GM18498 (cell line): ENCODE results near the gene ELK3.
"Not testable (repeated sequence)": the region's sequence is repeated elsewhere in the genome, so short reads cannot be mapped to it uniquely, and the experiment has no call there.

ENCODE experiments used
- ATAC-seq: cut with Tn5 transposase; IDR thresholded peaks from one replicate; pipeline ENCODE4 v1.9.1; 2021; ENCODE audit warnings: mild to moderate bottlenecking, moderate library complexity; ENCODE audit not compliant: unreplicated experiment

Gene ELK3

GRCh38 chr12:96302687-96303310, 108.6 kb downstream of the ELK3 start:
- ATAC-seq: no peak

DNA sequence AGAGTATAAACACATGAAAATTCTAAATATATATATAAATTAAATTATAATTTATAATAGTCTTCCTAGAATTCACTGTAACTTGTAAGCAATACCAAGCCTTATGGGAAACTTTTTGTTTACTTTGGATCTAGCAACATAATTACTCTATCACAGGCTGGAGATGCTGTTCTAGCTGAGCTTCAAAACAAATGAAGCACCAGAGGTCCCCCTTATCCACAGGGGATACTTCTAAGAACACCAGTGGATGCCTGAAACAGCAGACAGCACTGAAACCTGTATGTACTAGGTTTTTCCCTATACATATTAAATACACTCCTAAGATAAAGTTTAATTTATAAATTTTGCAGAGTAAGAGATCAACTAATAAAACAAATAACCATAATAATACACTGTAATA, 109.5 kb downstream of the ELK3 start:
- no peak for ATAC-seq

GRCh38 chr12:96305665-96306064, 111.5 kb downstream of the ELK3 start:
- no peak for ATAC-seq

DNA sequence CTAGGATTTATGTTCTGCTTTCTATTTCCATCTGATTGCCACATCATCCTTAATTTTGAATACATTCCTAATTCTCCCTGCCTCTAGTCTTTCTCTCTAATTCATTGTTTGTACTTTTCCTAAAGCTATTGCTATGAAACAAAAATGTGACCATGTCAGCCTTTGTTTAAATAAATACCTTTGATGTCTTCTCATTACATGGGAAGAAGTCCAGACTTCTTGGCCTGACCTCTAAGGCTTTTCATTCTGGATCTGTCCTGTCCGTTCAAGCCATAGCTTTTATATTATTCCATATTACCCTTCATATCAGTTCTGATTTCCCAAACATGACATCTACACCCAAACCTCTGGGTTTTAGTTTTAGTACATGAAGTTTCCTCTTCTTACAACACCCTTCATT, 114.7 kb downstream of the ELK3 start:
- no peak for ATAC-seq

DNA sequence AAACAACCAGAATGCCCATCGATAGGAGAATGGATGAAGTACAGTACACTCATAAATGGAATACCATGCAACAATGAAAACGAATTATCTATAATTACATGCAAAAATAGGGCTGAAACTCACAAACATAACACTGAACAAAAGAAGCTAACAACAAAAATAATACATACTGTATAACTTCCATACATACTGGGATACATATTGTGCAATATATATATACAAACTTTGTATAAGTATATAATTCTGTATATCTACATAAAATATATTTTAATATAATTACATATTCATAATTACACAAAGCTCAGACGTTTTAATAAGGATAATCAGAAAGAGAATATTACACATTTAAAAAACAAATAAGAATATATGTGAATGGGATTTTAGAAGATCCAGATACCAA, 115.9 kb downstream of the ELK3 start:
- no peak for ATAC-seq

- ATAC-seq: no peak
Measured at GRCh38 chr12:96311191-96311590, 117.0 kb downstream of the ELK3 start.

DNA sequence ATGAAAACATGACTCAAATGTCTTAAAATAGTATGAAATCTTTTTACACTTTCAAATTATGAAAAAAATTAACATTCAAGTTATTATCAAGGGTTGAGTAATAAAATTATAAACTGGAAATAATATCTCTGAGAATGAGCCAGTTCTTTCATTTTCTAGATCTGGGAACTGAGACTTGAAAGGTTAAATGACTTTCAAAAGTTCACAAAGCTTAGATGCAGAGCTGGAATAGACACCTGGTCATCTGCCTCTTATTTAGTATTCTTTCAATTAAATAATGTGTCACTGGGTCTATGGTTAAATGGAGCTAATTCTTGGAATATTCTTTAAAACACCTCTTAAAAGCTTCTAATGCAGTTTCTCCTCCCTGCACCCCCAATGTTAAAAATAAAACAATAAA, 119.4 kb downstream of the ELK3 start:
- ATAC-seq: no peak

- ATAC-seq: no peak
Measured at GRCh38 chr12:96314723-96315122, 120.5 kb downstream of the ELK3 start.

- ATAC-seq: not testable (repeated sequence)
Measured at GRCh38 chr12:96315741-96316481, 121.7 kb downstream of the ELK3 start.

GRCh38 chr12:96317801-96318200, 123.6 kb downstream of the ELK3 start:
- ATAC-seq: not testable (repeated sequence)
